ENCODE results near the gene CCSER1.
"Not testable (repeated sequence)": the region's sequence is repeated elsewhere in the genome, so short reads cannot be mapped to it uniquely, and the experiment has no call there.

CCSER1 gene

DNA sequence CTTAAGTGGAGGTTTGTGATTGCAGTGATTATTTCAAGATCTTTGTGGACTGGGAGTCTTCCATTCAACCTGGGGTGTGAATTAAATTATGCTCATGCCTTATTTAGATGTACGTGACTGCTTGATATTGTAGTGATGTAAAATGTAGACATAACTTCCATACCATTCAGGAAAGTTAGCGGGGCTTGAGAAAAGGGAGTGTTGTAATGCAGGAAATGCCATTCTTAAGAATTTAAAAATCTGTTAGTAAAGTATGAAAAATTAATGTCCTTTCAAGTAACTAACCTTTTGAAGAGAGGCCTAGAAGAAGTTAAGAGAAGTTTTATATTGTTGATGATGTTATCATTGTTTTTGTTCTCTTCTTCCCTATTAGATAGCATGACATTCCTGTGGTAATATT is 318.2 kb downstream of the CCSER1 start:
- no peak for DNase-seq (ENCODE audit: low read depth)

DNA sequence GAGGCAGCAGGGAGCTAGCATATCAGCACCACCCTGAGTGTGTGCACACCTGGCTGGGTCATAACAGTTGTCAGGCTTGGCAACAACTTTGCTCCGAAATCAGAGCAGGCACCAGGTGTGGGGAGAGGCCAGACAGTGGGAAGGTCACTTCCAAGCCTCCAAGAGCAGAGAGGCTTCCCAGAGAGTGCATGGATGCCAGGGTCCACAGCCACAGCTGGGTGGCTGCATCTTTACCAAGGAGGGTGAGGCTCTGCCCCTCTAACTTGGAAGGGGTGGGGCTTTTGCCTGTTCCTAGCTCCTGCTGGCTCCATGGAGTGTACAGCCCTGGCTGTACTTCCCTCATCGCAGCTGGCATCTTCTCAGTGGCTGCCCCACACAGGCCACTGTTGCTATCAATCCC is 322.4 kb downstream of the CCSER1 start:
- DNase-seq (ENCODE audit: low read depth): no peak

DNA sequence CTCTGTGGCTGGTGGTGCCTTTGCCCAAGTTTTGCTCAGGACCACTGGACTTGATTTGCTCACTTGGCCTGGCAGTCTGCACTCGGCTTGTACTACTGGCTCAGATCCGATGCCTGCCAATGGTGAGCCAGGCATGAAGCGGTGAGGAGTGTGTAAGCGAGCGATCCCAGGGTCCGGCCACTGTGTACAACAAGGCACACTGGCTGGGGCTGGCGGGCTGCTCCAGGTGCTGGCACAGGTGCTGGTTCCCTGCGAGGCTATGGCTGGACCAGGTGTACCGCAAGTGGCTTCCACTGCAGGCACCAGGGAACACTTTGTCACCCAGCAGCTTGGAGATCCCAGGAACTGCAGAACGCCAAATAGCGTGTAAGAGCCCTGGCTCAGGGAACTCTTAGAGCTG is 329.7 kb downstream of the CCSER1 start:
- no peak for DNase-seq (ENCODE audit: low read depth)

DNA sequence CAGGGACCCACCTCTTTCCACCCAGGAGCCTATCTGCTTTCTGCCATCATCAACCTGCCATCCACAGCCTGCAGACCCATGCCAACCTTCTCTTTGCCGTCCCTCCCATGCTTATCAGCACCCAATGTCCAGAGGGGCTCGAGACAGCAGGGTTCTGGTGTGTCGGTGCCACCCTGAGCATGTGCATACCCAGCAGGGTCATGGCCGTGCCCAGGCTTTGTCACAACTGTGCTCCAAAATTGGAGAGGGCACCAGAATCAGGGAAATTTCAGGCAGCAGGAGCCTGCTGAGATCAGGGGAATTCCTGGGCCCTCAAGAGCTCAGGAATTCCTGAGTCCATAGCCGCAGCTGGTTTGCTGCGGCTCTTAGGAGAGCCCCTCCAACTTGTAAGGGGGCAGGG is 330.6 kb downstream of the CCSER1 start:
- no peak for DNase-seq (ENCODE audit: low read depth)

DNA sequence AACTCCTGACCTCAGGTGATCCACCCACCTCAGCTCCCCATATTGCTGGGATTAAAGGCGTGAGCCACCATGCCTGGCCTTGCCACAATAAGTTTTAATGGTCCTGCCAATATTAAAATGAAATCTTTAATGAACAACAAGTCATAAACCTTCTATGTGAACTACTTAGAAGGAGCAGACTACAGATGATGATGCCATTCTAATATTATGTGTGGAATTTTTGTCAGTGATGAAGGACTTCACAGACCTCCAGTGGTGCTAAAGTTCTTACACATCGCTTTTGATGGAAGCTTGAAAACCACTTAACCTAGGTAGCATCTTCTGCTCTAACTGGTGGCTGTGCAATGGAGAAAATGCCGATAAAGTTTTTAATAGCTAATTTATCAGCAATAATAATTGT is 331.4 kb downstream of the CCSER1 start:
- no peak for DNase-seq (ENCODE audit: low read depth)

DNA sequence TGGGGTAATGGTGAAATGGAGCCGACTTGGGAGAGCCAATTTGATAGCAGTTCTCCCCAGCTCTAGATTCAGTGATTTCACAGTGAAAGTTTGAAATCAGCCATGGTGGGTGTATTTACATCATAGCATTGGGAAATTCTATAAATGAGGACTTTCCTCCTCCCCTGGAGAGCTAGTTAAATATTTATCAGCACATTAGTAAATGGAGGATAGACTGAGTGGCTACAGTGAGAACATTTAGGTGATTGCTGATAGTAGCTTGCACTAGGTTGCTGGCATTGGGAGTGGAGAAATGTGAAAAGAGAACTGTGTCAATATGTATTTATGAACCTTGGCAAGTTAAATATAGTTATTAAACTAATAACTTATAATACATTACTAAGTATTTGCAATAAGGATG is 347.3 kb downstream of the CCSER1 start:
- no peak for DNase-seq (ENCODE audit: low read depth)

DNA sequence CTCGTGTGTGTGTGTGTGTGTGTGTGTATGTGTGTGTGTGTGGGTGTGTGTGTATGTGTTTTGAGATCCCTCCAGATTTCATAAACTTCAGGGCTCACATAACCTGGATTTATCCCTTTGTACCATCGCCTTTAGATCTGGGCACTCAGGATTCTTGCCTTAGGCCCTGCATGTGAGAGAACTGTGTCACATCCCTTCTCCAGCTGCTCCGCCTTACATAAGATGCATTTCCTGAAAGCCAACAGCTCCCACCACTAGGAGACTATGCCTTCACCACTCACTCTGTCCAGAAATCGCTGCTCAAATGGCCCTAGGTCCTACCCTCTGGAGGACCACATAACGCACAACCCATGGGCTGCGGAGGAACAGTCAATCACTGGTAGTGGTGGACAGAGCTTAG is 348.8 kb downstream of the CCSER1 start:
- DNase-seq (ENCODE audit: low read depth): no peak

DNA sequence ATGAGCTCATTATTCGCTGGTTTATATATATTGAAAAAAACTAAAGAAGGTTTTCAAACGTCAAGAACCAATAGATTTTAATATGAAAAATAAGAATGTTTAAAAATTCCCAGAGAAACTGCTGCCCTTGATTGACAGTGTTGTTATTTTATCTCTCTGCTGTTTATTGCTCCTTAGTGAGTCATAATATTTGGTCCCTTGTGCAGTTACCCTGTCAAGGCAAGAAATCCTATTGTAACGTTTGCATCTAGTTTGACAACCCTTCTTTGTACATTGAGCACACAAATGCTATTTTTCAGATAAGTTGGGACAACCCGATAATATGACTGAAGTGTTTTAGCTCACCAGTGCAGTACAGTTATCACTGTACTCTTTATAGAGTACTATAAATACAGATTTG is 349.4 kb downstream of the CCSER1 start:
- DNase-seq (ENCODE audit: low read depth): no peak

DNA sequence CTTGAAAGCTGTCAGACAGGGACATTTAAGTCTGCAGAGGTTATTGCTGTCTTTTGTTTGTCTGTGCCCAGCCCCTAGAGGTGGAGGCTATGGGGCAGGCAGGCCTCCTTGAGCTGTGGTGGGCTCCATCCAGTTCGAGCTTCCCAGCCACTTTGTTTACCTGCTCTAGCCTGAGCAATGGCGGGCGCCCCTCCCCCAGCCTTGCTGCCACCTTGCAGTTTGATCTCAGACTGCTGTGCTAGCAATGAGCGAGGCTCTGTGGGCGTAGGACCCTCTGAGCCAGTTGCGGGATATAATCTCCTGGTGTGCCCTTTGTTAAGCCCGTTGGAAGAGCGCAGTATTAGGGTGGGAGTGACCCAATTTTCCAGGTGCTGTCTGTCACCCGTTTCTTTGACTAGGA is 357.7 kb downstream of the CCSER1 start:
- not testable (repeated sequence) for DNase-seq (ENCODE audit: low read depth)

DNA sequence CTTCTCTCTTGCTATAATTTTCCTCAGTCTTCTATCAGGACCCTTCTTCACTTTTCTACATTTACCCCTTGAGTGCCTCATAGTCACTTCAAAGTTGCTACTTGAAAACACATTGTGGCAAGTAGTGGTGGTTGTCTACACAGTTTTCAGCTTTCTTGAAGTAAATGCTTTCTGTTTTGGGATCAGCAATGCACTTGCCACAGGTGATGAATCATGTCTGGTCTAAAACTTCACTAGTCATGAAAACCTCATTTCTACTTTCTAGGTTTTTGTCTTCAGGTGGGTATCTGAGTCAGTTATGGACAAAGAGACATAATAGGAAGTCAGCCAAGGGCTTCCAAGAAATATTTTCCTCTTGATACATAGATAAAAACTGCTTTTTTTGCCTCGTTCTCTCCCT is 359.2 kb downstream of the CCSER1 start:
- no peak for DNase-seq (ENCODE audit: low read depth)

DNA sequence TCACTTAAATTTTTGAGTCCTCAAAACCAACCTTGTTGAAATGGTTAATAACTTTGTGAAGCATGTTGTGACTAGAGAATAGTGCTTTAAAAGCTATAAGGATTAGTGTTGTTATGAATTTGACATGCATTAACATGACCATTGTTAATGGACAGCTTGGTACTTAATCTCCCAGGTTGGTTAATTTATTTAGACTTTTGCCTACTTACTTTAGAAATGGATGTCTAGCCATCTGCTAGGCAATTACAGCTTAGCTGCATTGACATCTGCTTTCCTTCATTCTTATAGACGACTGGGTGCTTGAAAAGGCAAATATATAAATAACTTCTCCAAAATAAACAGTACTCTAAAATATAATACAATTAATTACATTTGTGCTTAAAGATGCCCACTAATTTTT is 368.0 kb downstream of the CCSER1 start:
- no peak for DNase-seq (ENCODE audit: low read depth)

DNA sequence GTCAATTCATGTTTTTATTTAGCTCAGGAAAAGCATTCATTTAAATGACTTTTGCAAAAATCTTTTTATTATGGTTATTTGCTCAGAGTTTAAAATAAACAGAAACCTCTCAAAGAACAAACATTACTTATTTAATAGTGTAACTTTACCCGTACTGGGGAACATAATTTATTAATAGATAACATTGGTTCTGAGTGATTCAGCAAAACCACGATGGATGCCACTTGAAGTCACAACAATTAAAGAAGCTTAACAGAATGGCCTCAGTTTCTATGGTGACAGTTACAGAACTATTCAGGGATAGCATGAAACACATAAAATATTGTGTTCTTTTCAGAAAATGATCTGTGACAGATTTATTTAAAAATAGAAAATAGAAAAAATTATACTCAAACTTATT is 368.7 kb downstream of the CCSER1 start:
- DNase-seq (ENCODE audit: low read depth): no peak

DNA sequence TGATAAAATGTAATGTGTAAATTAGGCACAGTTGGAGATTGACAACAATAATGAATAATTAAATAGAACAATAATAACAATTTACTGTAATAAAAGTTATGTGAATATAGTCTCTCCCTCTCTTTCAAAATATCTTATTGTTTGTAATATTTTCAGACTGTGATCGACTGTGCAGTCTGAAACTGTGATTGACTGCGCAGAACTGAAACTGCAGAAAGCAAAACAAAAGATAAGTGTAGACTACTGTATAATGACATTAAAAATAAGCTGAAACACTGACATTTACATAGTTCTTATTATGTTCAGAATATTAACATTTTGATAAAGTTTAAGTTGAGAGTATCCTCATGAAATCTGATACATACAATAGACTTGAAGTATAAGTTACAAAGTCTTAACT is 371.0 kb downstream of the CCSER1 start:
- no peak for DNase-seq (ENCODE audit: low read depth)

DNA sequence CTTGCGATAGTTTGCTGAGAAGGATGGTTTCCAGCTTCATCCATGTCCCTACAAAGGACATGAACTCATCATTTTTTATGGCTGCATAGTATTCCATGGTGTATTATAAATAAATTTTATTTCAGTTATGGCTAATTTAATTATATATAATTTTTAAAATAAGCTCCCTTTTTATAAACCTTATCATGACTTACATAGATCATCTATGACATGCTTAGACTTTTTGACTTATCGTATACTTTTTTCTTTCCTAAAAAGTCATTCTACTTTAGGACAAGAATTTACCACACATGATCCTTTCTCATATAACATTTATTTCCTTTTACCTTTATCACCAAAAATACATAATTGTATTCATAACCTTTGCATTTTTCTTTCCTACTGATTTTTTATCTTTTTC is 376.5 kb downstream of the CCSER1 start:
- no peak for DNase-seq (ENCODE audit: low read depth)

DNA sequence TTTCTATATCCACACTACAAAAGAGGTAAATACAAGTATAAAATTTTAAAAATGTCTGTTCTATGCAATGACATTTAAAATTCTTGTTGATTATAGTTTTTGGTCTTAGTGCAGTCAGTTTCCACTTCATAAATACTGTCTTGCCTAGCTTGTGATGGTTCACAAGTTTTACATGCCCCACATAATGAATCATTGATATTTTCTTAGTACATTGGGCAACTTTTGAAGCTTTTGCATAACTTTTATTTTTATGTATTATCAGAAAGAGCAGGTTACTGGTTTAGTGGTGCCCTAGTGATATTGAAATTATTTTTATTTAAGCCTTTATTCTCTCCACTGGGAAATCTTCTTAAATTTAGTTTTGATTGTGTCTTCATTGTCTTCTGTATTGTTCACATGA is 388.0 kb downstream of the CCSER1 start:
- DNase-seq (ENCODE audit: low read depth): no peak

DNA sequence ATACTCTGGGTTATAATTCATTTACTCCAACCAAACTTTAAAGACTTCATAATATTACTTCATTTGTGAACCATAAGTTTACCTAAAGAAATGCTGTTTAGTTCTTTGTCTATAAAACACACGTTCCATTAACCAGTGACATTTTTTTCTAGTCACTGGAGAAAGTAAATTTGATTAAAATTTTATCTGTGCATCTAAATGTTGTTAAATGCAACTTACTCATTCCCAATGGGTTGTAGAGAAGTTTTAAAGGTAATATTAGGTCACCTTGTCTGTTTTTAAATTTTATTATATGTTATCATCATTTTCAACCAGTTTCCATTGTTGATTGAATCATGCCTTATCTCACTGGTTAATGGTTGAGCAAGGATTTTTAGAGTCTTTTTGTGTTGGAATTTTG is 401.4 kb downstream of the CCSER1 start:
- no peak for DNase-seq (ENCODE audit: low read depth)

DNA sequence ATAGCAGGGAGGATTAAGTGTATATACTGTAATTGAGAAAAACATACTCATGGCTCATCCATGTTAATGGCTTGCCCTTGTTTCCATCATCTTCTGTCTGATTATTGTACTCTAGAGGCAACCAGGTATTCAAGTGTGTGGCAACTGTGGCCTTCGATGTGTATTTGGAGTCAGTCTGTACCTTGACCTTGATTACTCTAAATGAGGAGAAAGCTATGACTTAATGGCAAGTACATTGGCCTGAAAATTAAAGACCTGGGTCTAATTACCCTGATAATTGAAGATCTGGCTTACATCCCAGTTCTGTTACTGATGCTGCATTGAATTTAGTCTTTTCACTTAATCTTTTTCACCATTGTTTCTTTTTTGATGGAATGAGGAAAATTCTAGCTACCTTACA is 409.2 kb downstream of the CCSER1 start:
- no peak for DNase-seq (ENCODE audit: low read depth)

DNA sequence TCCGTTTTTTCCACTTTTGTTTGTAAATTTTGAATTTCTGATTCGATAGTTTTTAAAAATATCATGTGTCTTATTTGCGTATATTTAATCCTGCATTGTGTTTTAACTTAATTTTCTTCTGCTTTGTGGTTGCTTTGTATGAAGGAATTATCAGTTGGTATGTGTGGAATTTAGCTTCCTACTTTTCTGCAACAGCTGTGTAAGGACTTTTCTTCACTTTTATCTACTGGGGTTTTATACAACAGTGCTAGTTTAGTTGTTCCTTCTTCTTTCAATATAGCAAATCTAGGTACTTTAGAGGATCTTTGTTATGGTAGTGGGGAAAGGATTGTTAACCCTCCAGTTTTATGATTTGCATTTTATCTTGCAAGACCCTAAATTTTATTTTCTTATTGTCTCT is 410.3 kb downstream of the CCSER1 start:
- DNase-seq (ENCODE audit: low read depth): no peak

DNA sequence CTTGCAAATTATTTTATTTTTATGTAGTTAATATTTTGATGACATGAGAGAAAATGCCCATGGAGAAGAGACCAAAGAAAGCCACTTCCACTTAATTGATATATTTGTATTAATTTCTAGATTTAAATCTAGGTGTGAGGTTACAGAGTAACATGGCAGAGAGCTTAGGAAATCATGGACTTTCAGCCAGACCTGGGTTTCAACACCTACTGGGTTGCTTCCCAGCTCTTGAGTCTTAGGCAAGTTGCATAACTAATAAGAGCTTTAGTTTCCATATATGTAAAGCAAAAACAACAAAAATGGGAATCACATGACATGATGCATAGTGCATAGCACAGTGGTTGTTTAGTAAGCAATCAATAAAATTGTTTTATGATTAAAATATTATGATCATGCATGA is 413.3 kb downstream of the CCSER1 start:
- no peak for DNase-seq (ENCODE audit: low read depth)

DNA sequence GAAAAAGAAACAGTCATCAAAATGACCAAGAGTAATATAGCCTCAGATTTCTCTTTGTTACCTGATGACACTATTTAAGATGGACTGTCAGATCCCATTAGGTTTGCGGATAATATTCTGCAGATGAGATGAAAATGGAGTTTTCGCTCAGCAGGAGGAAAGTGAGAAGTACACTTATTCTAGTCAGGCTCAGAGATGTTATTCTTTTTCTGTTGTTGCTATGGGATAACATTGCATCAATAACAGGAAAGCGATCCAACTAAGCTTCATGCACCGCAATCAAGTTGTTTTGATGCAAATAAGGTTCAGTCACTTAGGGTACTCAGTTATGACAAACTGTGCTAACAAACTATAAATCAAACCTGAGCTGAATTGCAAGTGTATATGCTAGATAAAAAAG is 415.0 kb downstream of the CCSER1 start:
- no peak for DNase-seq (ENCODE audit: low read depth)

DNA sequence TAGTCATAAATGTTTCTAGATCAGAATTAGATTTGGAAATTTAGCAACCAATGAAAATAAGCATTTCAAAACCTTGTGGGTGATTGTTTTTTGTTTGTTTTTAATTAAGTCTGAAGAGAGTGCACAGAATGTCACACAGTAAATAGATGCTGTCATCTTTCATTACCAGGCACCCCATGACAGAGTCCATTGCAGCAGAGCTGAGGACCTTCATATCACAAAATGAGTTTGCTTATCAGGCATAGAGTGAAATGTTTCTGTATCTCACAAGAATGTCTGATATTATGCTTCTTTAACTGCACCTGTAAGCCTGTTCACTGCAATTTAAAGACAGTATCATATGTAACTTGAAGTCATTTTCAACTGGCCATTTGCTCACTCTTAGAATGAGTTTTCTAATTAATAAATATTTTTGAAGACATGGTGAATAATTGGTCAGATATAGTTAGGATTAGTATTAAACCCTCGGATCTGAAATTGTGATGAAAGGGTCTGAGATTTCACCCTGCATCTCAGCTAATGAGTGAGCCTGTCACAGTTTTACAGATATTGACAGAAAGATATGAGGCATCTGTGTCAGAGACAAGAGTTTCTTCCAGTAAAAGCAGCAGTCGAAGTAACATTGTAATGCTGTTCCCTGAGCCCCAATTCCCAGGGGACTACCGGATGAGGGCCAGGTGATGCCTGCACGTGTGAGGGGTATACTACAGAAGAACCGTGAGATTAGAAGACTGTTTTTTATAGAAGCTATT is 416.4 kb downstream of the CCSER1 start:
- no peak for DNase-seq (ENCODE audit: low read depth)

DNA sequence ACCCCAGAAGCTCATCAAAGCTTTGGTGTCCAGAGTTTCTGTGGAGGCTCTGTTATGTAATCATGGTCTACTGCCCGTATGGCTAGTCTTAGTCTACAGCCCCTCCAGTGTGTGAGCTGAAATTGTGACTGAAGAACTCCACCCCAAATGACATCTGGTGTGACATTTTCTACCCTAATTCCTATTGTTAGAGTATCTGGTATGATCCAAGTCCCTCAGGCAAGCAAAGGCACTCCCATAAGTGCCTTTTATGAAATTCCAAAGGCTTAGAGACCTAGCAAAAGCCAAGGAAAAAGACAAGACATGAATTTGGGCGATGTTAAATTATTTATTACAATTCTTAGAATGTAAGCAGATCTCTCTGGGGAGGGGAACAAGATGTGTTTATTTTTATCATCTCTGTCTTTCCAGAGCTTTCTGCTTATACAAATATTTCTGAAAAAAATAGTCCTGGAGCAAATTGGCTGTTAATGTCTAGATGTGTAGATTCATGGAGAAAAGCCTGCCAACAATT is 417.4 kb downstream of the CCSER1 start:
- DNase-seq (ENCODE audit: low read depth): no peak

DNA sequence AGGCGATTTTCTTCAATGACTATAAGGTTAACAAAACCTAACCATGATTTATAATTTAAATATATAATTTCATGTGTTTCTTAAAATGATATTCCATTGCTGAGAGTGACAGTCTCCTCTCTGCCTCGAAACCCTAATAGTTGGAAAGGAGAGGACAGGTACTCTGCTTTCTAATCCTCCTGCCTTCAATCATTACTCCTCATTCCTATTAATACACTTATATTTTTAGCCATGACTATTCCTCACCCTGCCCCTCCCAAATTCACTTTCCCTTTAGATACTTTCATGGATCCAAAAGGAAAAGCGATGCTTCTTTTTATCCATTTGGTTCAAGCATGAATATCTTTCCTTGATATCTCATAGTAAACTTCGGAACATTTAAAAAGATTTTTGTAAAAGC is 418.2 kb downstream of the CCSER1 start:
- DNase-seq (ENCODE audit: low read depth): no peak

DNA sequence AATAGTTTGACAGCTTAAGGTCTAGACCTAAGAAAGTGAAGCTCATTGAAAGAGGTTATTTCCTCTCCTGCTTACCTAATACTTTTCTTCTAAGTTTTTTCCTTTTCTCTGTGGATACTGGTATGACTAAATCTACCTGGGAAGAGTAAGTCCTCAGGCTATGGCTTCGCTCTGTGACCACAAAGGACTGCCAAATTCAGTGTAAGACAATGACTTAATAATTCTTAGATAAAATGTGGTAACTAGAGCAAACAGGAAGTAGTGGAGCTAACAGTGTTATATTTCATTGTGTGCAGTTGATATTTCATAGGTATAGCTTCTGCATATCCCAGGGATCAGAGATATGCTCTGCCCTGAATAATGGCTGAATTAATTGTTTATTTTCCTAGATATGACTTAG is 418.9 kb downstream of the CCSER1 start:
- no peak for DNase-seq (ENCODE audit: low read depth)

Data from EH (cell line).